ENCODE data around the gene PTPRH. TPM values are rescaled to one million over a fixed set of nuclear protein-coding genes. Genes with fewer than 3 reads are reported as not detected.

The PTPRH gene
- total and polyA plus RNA-seq, 9 of the 15 experiments (the other 6 are each of a cell fraction or from before 2014, with no cell fraction given) = 0.87 to 34.3 (median 22.7) TPM

- no peak for TF ChIP-seq STAT5B (CRISPR knock-in tag; IDR thresholded peaks at IDR 0.05)
- TF ChIP-seq BRD9 (IDR thresholded peaks at IDR 0.05; ENCODE audit: low read depth, partially characterized antibody) = no peak
- TF ChIP-seq ZBED1 (IDR thresholded peaks at IDR 0.05) = peak; percentile 88
- TF ChIP-seq CHAMP1 (IDR thresholded peaks at IDR 0.05) = peak; percentile 33; the same call in 1 of the 2 replicates
- TF ChIP-seq TAL1 (IDR thresholded peaks at IDR 0.05) = peak; percentile 48
- no peak; the same call in 1 of the 2 replicates for TF ChIP-seq ZNF592 (IDR thresholded peaks at IDR 0.05)
- no peak for TF ChIP-seq PHB2 (IDR thresholded peaks at IDR 0.05; ENCODE audit: low read depth)
- no peak for TF ChIP-seq ZNF212 (CRISPR knock-in tag; IDR thresholded peaks at IDR 0.05)
- TF ChIP-seq RHOXF2B (CRISPR knock-in tag; conservative IDR thresholded peaks at IDR 0.05) = 0 out of 2 replicates have a peak, but pooled peaks have one; percentile 3
- TF ChIP-seq ELK3 (CRISPR knock-in tag; IDR thresholded peaks at IDR 0.05) = no peak
- peak; percentile 63 to 89 for TF ChIP-seq MLLT1 (IDR thresholded peaks at IDR 0.05)
- no peak for TF ChIP-seq CREB3 (tag; conservative IDR thresholded peaks at IDR 0.05; ENCODE audit: low read depth)
- TF ChIP-seq JUND (IDR thresholded peaks at IDR 0.05; ENCODE audit: borderline replicate concordance, low read depth, low read length) = peak; percentile 98
- TF ChIP-seq JUND (tag; IDR thresholded peaks at IDR 0.05; ENCODE audit: borderline replicate concordance, low read depth, low read length) = peak; percentile 86
- peak; percentile 43 for TF ChIP-seq FOS (IDR thresholded peaks at IDR 0.05; ENCODE audit: extremely low read depth, insufficient read length)
- TF ChIP-seq TRIM28 (IDR thresholded peaks at IDR 0.05) = no peak
- TF ChIP-seq ZNF696 (CRISPR knock-in tag; conservative IDR thresholded peaks at IDR 0.05) = no peak
- TF ChIP-seq ZNF551 (CRISPR knock-in tag; IDR thresholded peaks at IDR 0.05) = no peak
- peak in 1 of 2 experiments; percentile 63; a peak in 1 of 4 replicates for TF ChIP-seq CSDE1 (IDR thresholded peaks at IDR 0.05)
These were observed 7.3 kb upstream of the PTPRH start (continued) for GRCh38 chr19:55216461-55217198.

Measured in K562 (cell line).